ENCODE measurements around the gene ANKRD65.
"Not testable (repeated sequence)": the region's sequence is repeated elsewhere in the genome, so short reads cannot be mapped to it uniquely, and the experiment has no call there.

The ANKRD65 gene

GRCh38 chr1:1415751-1416150 lies 5.3 kb downstream of the ANKRD65 start:
- Histone ChIP-seq H3K27me3 (ENCODE audit: insufficient read depth, poor library complexity, severe bottlenecking) (no peaks in the 10 kb centered on the region), H3K27ac (replicated peaks) (no peak overlapping the region), H3K4me3 (replicated peaks; ENCODE audit: insufficient read depth, low read length) (no peak overlapping the region)
- TF ChIP-seq, protein P1, sequence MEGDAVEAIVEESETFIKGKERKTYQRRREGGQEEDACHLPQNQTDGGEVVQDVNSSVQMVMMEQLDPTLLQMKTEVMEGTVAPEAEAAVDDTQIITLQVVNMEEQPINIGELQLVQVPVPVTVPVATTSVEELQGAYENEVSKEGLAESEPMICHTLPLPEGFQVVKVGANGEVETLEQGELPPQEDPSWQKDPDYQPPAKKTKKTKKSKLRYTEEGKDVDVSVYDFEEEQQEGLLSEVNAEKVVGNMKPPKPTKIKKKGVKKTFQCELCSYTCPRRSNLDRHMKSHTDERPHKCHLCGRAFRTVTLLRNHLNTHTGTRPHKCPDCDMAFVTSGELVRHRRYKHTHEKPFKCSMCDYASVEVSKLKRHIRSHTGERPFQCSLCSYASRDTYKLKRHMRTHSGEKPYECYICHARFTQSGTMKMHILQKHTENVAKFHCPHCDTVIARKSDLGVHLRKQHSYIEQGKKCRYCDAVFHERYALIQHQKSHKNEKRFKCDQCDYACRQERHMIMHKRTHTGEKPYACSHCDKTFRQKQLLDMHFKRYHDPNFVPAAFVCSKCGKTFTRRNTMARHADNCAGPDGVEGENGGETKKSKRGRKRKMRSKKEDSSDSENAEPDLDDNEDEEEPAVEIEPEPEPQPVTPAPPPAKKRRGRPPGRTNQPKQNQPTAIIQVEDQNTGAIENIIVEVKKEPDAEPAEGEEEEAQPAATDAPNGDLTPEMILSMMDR (IDR thresholded peaks at IDR 0.05; ENCODE audit: insufficient read depth, low read length): no peak
- no peak for TF ChIP-seq REST (IDR thresholded peaks at IDR 0.05; ENCODE audit: insufficient replicate concordance, low read depth)
- TF ChIP-seq SPI1 (IDR thresholded peaks at IDR 0.05; ENCODE audit: borderline replicate concordance, low read depth): no peak
- no peak for TF ChIP-seq GABPA (IDR thresholded peaks at IDR 0.05; ENCODE audit: low read depth)
- TF ChIP-seq POLR2AphosphoS5 (IDR thresholded peaks at IDR 0.05; ENCODE audit: low read depth): no peak
- no peak for DNase-seq (ENCODE audit: low read depth in 1 of 2, low spot score in 1 of 2)

DNA sequence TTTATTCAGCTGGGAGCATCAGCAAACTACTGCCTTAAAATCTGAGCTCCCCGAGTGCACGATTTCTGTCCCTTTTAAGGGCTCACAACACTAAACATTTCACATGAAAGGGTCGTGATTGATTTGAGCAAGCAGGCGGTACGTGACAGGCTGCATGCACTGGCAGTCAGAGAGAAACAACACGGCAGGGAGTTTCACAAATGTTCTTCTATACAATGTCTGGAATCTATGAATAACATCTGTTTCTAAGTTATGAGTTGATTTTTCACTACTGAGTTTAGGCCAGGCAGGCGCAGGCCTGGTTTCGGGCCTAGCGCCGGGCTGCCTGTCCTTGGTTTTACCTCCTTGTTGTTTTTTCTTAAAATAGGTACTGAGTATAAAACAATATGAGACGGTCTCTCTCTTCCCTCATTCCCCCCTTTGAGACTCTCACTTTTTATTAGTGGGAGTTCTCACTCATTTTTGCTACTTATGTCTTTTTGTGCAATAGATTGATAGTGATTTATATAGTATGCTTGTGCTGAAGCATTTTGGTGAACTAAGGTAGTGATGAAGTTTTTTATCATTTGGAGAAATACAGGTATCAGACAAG lies 8.7 kb downstream of the ANKRD65 start:
- H3K4me3 ChIP-seq (replicated peaks; ENCODE audit: insufficient read depth, low read length); DNase-seq (ENCODE audit: low read depth in 1 of 2, low spot score in 1 of 2); H3K27ac ChIP-seq (replicated peaks); H3K27me3 ChIP-seq (ENCODE audit: insufficient read depth, poor library complexity, severe bottlenecking): not testable (repeated sequence)

DNA sequence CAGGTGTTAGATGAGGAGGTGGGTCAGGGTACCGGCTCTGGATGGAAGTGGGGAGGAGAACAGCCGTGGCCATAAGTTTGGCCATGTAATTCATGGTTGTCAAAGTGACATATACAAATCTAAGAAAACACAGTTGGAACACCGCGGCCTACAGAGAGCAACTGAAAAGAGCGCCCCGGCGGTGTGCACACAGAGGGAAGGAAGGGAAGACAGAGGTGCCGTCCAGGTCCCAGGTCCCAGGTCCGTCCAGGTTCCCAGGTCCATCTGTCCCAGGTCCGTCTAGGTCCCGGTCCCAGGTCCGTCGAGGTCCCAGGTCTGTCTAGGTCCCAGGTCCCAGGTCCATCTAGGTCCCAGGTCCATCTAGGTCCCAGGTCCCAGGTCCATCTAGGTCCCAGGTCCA lies 9.4 kb downstream of the ANKRD65 start:
- TF ChIP-seq POLR2AphosphoS5 (IDR thresholded peaks at IDR 0.05; ENCODE audit: low read depth) (0 out of 2 replicates have a peak, but pooled peaks have one; percentile 3), GABPA (IDR thresholded peaks at IDR 0.05; ENCODE audit: low read depth) (no peak)
- Histone ChIP-seq H3K27ac (replicated peaks) (no peak overlapping the region), H3K27me3 (ENCODE audit: insufficient read depth, poor library complexity, severe bottlenecking) (no peaks in the 10 kb centered on the region), H3K4me3 (replicated peaks; ENCODE audit: insufficient read depth, low read length) (no peak overlapping the region)
- DNase-seq (ENCODE audit: low read depth in 1 of 2, low spot score in 1 of 2): no peak

- DNase-seq (ENCODE audit: low read depth in 1 of 2, low spot score in 1 of 2); H3K27ac ChIP-seq (replicated peaks); H3K27me3 ChIP-seq (ENCODE audit: insufficient read depth, poor library complexity, severe bottlenecking); H3K4me3 ChIP-seq (replicated peaks; ENCODE audit: insufficient read depth, low read length): not testable (repeated sequence)
- 0 out of 2 replicates have a peak, but pooled peaks have one; percentile 2 for TF ChIP-seq POLR2AphosphoS5 (IDR thresholded peaks at IDR 0.05; ENCODE audit: low read depth)
These were observed 10.8 kb downstream of the ANKRD65 start for GRCh38 chr1:1410238-1410637.

DNA sequence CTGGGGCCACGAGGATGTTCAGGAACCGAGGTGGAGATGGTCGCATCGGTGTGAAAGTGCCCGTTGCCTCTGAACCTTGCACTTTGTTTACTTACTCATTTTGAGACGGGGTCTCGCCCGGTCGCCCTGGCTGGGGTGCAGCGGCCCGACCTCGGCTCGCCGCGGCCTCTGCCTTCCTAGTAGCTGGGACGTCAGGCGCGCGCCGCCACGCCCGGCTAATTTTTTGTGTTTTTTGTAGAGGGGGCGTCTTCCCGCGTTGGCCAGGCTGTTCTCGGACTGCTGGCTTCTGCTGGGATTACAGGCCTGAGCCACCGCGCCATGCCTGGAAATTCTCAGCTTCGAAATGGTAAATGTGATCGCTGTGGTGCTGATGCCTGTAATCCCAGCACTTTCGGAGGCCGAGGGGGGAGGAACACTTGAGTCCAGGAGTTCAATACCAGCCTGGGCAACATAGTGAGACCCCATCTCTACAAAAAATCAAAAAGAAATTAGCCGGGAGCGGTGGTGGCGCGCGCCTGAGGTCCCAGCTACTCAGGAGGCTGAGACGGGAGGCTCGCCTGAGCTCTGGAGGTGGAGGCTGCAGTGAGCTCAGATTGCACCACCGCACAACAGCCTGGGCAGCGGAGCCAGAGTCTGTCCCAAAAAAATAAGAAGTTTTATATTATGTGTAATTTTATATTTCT lies 13.3 kb downstream of the ANKRD65 start:
- H3K4me3 ChIP-seq (replicated peaks; ENCODE audit: insufficient read depth, low read length): peak overlapping the region; percentile 86
- peak overlapping the region; percentile 84 for H3K27ac ChIP-seq (replicated peaks)
- no peak for TF ChIP-seq REST (IDR thresholded peaks at IDR 0.05; ENCODE audit: insufficient replicate concordance, low read depth)
- TF ChIP-seq POLR2AphosphoS5 (IDR thresholded peaks at IDR 0.05; ENCODE audit: low read depth): no peak
- TF ChIP-seq, protein P1 (IDR thresholded peaks at IDR 0.05; ENCODE audit: insufficient read depth, low read length): no peak
- no peak for TF ChIP-seq GABPA (IDR thresholded peaks at IDR 0.05; ENCODE audit: low read depth)
- TF ChIP-seq SPI1 (IDR thresholded peaks at IDR 0.05; ENCODE audit: borderline replicate concordance, low read depth): no peak
- no peaks in the 10 kb centered on the region for H3K27me3 ChIP-seq (ENCODE audit: insufficient read depth, poor library complexity, severe bottlenecking)
- no peak for DNase-seq (ENCODE audit: low read depth in 1 of 2, low spot score in 1 of 2)
